Hematopoietic multipotent progenitor cell treated with erythropoietin and hydrocortisone succinate and interleukin-3 and kit ligand, for 8 days (in vitro differentiated cells): ENCODE data around the gene DLAT.
"Not testable (repeated sequence)": the region's sequence is repeated elsewhere in the genome, so short reads cannot be mapped to it uniquely, and the experiment has no call there.

ENCODE experiments used
- DNase-seq: peaks from one replicate; pipeline ENCODE4 v3.0.0-alpha.2; 2015

The DLAT gene

DNA sequence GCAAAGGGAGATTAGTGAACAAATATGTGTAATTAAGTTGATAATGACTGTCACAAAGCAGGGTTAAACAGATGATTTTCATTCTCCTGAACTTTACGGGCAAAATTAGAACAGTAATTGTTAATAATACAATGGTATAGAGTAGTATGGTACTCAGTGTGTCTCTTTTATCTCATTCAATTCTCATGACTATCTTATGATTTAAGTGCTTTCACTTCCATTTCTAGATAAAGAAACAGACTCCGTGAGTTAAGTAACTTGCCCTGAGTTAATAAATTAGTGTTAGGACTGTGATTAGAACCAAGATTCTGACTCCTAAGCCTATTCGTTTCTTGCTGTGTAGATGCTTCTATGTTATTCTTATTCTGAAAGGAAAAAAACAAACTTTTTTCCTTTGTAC, 26.6 kb downstream of the DLAT start:
- no peak for DNase-seq

DNA sequence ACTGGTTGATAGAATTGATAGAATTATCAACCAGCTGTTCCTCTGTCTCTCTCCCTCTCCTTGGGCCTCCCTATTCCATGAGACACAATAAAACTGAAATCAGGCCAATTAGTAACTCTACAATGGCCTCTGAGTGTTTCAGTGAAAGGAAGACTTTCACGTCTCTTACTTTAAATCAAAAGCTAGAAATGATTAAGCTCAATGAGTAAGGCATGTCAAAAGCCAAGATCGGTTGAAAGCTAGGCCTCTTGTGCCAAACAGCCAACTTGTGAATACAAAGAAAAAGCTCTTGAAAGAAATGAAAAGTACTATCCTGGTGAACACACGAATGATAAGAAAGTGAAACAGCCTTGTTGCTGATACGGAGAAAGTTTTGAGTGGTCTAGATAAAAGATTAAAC, 32.0 kb downstream of the DLAT start:
- no peak for DNase-seq

GRCh38 chr11:112058103-112058502, 32.9 kb downstream of the DLAT start:
- no peak for DNase-seq

DNA sequence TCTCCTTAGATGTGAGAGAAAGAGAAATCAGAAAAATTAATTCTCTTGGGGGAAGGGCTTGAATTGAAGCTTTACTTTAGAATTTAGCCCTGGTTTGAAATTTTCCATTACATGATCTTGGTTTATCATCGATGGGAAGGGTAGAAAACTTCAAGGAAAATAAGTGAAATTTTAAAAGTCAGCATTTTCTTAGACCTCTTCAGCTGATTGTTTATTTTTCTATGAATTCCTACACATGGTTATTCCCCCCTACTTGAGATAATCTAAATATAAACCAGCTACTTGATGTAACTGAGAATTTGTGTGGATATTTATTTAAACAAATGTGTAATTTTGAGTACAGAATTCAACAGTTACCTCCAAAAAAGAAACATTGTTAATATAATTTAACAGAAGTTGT, 37.7 kb downstream of the DLAT start:
- DNase-seq, result no peak

GRCh38 chr11:112073941-112074811, 49.0 kb downstream of the DLAT start, which contains the start of the genes NKAPD1 and PIH1D2:
Gene NKAPD1, plus strand, starts transcription at chr11:112074299. Its CDS starts 1,276 bp downstream, at chr11:112075575.
Gene PIH1D2, minus strand, starts transcription at chr11:112074017. Its CDS starts 843 bp downstream, at chr11:112073174.
- peak; percentile 93 for DNase-seq

- no peak for DNase-seq
Measured at GRCh38 chr11:112082729-112083128, 57.5 kb downstream of the DLAT start.

GRCh38 chr11:112085822-112086421, 60.7 kb downstream of the DLAT start:
- peak; percentile 65 for DNase-seq

- DNase-seq, result peak; percentile 98
Measured at GRCh38 chr11:112086422-112087191, 61.4 kb downstream of the DLAT start, which contains the start of the genes SDHD and TIMM8B. Gene SDHD, plus strand, starts transcription at chr11:112086873. Its CDS starts 35 bp downstream, at chr11:112086908. Gene TIMM8B, minus strand, starts transcription at chr11:112086756. Its CDS starts 33 bp downstream, at chr11:112086723.

- peak; percentile 31 for DNase-seq
Measured at GRCh38 chr11:112087212-112087611, 62.0 kb downstream of the DLAT start.

DNA sequence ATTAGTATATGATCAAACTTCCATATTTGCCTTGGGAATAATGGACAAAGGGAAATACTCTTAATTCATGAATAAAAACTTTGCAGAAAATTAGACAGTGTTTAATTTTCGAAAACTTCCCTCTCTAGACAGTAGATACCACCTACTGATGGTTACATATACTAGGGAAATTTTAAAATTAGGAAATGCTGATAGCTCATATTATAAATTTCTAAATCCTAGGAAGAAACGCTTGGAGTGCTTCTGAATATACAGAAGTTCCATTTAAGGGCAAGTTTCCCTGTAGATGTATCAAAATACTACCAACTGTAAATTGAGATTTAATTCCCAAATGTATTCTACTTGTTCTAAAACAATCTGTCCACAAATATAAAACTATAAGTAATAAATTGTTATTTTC, 70.1 kb downstream of the DLAT start:
- not testable (repeated sequence) for DNase-seq

DNA sequence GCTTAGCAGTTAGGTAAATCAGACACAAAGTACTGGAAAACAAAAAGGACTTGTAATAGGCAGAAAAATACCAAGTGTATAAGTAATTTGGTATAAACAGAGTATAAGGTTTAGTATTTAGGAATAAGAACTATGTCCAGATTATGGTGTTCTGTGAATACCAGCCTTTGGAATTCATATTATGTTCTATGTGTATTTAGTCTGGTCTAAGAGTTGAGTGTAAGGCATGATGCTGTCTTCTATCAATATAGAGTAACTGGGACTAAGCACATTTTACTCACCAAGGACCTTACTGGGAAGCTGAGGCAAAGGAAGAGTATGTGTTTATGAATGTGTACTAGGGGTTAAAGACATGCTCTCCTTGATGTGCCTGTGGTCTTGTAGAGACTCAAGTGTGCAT, 71.0 kb downstream of the DLAT start:
- no peak for DNase-seq

DNA sequence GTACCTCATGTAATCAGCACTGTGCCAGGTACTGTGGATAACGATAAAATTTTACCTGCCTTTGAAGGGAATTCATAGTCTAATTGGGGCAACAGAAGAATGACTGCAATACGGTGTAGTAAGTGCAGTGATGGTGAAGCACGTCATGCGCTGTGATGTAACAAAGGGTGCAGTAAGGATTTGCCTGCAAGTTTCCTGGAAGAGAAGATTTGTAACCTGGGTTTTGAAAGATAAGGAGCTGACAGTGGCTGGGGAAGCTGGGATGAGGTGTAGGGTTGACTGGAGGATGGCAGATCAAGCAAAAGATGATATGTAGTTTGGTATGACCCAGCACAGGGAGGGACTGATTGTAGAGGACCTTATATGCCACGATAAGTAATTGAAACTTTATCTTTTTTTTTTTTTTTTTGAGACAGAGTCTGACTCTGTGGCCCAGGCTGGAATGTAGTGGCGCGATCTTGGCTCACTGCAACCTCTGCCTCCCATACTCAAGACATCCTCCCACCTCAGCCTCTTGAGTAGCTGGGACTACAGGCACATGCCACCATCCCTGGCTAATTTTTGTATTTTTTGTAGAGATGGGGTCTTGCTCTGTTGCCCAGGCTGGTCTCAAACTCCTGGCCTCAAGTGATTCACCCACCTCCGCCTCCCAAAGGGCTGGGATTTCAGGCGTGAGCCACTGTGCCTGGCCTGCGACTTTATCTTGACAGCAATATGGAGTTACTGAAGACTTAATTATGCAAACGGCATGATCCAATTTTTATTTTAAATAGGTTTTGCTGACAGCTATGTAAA, 72.7 kb downstream of the DLAT start:
- no peak for DNase-seq

GRCh38 chr11:112100462-112100861, 75.3 kb downstream of the DLAT start:
- no peak for DNase-seq

GRCh38 chr11:112103446-112103845, 78.2 kb downstream of the DLAT start:
- no peak for DNase-seq

DNA sequence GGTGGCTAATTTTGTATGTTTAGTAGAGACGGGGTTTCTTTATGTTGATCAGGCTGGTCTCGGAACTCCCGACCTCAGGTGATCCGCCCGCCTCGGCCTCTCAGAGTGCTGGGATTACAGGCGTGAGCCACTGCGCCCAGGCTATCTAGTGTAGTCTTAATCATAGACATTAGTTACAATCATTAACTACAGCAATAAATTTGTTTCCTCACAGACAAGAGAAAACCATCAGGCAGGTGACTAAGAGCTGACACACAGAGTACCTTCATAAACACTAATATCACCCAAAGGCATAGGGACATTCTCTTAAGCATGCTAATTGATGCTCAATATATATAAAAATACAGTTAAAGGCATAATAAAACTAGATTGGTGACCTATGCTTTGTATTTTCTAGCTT, 80.9 kb downstream of the DLAT start:
- no peak for DNase-seq
